Activated CD4-positive, alpha-beta T cell treated with anti-CD3 and anti-CD28 coated beads, Interleukin-2, Interleukin-4, amounts not matched to agents 100 ng/mL and 50 ng/mL, durations not matched to agents 16 hours and 8 hours (primary cell): ENCODE data around the gene DMXL2.
"Not testable (repeated sequence)": the region's sequence is repeated elsewhere in the genome, so short reads cannot be mapped to it uniquely, and the experiment has no call there.

ENCODE experiments used
- DNase-seq: peaks from one replicate; pipeline ENCODE4 v3.0.0-alpha.2; 2020; ENCODE audit warnings: low spot score

The DMXL2 gene, protein sequence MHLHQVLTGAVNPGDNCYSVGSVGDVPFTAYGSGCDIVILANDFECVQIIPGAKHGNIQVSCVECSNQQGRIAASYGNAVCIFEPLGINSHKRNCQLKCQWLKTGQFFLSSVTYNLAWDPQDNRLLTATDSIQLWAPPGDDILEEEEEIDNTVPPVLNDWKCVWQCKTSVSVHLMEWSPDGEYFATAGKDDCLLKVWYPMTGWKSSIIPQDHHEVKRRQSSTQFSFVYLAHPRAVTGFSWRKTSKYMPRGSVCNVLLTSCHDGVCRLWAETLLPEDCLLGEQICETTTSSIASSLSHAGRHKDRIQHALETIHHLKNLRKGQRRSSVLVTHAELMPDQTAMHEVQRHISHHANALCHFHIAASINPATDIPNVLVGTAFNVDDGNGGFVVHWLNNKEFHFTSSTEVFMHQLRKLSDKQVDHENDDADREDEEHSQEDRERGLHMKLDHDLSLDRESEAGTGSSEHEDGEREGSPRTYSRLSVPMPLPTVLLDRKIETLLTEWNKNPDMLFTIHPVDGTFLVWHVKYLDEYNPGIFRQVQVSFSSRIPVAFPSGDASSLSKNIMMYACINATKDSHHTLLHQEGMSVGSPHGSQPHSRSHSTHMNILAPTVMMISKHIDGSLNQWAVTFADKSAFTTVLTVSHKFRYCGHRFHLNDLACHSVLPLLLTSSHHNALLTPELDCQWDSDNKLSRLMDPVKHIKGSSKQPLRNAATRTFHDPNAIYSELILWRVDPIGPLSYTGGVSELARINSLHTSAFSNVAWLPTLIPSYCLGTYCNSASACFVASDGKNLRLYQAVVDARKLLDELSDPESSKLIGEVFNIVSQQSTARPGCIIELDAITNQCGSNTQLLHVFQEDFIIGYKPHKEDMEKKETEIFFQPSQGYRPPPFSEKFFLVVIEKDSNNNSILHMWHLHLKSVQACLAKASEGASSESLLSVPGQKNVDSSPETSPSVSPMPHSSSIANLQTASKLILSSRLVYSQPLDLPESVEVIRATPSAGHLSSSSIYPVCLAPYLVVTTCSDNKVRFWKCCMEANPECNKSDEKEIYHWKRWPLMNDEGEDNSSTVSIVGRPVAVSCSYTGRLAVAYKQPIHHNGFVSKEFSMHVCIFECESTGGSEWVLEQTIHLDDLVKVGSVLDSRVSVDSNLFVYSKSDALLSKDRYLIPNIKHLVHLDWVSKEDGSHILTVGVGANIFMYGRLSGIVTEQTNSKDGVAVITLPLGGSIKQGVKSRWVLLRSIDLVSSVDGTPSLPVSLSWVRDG (N-terminal part only)

DNA sequence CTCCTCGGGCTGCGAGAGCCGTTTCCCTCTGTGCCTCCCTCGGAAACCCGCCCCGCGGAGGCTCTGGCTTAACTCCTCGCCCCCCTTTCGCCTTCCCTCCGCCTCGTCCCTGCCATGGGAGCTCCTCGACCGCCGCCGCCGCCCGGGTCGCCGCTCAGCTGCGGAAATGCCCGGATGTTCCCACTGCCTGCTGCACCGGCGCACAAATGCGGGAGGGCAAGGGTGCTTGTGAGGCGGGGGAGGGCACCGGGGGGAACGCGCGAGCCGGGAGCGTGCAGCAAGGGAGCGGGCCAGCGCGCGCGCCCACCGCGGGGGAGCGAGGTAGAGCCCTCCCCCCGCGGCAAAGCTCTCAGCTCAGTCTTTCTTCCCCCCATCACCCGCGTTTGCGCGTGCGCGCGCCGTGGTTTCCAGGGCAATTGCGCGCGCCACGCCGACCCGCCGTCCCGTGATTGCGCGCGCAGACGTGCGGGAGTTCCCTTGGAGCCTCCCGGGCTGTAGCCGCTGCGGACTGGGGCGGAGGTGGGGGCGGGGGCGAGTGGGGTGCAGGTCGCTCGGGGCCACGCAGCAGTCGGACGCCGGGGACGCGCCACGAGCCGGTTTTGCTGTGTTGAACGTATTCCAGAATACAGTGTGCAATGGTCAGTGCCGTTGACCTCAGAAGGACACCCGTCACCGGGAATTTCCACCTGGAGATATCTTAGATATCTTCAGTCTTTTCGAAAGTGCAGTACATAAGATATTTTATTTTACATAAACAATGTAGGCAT lies at the start of gene DMXL2:
DMXL2 (minus strand) TSS at position 168 of the 767 bp plus-strand sequence. CDS start 226 bp downstream, outside the sequence.
- DNase-seq = peak; percentile 76

DNA sequence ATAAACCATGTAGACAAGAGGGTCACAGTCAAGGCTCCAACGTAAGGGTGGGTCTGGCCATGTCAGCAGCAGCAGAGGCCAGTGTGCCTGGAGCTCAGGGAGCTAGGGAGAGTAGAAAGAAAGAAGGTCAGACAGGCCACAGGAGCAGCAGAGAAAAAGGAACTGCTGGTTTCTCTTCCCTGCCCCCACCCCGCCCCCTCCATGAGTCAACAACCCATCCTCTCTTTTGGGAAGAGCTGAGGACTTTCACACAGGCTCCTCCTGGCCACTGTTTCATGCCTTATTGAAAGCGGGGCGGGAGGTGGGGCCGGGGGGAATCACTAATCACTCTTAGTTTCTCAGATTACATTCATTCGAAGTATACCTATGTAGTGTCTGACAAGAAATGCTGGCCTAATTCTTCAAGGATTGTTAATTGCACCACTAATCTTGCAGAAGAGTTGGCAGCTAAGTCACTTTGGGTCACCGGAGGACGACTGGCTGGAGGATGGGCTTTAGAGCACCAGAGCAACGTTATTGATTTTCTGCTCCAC lies 49.6 kb upstream of the DMXL2 start:
- no peak for DNase-seq

DNA sequence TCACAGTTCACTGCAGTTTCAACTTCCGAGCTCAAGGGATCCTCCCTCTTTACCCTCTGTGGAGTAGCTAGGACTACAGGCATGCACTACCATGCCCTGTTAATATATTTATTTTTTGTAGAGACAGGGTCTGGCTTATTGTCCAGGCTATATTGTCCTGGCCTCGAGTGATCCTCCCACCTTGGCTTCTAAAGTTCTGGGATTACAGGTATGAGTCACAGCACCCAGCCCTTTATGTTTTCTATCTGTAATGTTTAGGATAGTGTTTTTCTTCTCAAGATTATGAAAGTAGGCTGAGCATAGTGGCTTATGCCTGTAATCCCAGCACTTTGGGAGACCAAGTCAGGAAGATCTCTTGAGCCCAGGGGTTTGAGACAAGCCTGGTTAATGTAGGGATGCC lies 46.8 kb upstream of the DMXL2 start:
- DNase-seq = no peak

DNA sequence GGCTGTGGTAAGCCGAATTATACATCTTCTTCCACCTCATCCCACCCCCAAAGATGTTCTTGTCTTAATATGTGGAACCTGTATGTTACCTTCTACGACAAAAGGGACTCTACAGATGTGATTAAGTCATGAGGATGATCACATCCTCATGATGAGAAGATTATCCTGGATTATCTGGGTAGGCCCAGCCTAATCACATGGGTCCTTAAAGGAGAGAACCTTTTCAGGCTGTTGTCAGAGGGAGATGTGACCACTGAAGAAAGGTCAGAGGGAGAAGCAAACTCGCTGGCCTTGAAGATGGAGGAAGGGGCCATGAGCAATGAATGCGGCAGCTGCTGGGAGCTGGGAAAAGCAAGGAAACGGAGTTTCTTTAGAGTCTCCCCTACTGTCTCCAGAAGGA lies 45.9 kb upstream of the DMXL2 start:
- no peak for DNase-seq

DNA sequence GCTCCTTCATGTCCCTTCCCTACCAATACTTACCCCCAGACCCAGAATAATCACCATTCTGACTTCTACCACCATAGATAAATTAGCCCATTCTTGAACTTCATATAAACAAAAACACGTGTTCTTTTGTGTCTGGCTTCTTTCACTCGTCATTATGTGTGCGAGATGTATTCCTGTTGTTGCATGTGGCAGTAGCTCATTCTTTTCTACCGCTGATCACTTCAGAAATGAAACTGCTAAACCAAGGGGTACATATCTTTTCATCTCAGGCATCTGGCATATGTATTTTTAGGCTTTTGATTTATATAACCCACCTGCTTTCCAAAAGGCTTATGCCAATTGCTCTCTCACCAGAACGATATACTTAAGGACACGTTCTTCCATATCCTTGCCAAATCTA lies 44.9 kb upstream of the DMXL2 start:
- no peak for DNase-seq

DNA sequence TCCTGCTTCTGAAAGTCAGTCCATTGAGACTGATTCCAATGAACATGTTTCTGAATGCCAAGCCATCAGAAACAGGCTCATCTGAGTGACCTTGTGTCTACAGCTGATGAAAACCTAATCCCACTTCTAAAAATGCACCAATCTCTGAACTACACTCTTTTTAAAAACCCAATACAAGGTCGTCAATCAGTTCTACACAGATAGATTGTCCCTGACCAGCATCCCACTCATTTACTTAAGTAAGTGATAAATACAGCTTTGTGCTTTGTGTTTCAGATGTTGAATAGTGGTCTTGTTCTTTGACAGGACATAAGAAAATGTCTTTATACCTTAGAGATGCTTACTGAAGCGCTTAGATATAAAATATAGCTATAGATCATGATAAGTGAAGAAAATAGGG lies 38.5 kb upstream of the DMXL2 start:
- DNase-seq = no peak

DNA sequence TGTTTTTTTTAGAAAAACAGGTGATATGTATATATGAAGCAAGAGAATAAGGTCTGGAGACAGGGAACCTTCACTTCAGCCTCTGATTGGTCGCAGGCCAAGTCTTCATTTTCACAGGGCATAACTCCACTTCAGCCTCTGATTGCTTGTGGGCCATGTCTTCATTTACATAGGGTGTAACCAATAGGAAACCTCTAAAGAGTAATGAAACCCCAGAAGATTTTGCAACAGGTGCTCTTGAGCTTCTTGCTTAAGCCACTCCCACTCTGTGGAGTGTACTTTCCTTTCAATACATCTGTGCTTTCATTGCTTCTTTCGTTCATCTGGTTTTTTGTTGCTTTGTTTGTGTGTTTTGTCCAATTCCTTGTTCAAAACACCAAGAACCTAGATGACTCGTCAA lies 36.1 kb upstream of the DMXL2 start:
- DNase-seq = no peak

DNA sequence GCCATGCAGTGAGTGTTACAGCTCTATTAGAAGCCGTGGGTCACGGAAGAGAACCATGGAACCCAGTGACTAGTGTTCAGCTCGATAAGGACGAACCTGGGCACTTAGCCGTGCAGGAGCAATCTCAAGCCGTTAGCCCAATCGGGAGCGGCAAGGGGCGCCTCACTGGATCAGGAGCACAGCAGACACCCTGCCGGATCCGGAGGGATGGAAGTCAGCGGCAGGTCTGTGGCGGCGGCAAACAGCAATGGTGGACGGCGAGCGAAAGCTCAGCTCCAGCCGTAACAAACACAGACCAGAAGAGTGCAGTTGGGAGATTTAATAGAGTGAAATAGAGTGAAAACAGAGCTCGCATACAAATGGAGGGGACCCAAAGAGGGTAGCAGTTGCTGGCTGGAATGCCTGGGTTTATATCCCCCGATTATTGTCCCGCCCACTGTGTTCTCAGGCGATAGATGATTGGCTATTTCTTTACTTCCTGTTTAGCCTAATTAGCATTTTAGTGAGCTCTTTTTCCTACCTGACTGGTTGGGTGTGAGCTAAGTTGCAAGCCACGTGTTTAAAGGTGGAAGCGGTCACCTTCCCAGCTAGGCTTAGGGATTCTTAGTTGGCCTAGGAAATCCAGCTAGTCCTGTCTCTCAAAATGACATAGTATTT lies 33.0 kb upstream of the DMXL2 start:
- DNase-seq = not testable (repeated sequence)

DNA sequence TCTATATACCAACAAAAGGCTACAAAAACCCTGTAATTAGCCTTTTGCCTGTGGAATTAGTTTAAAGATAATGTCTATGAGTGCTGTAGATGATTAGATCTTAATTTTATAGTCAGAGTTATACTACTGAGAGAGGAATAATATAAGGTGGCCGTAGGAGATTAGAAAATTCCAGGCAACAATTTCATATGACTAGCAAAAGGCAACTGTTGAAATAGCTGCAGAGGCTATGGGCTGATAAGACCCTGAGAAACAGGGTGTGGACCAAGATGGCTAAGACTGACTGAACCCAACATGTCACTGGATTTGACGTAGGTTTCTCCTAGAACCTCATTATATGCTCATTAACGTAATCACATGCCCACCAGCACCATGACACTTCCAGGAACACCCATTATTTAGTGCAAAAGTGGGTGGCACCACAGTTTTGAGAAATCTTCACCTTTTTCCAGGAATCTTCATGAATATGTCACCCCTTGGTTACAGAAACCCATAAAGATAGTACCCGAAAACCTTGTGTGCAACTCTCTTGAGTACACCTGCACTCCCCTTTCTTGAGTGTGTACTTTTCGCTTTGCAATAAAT lies 29.6 kb upstream of the DMXL2 start:
- DNase-seq = no peak

DNA sequence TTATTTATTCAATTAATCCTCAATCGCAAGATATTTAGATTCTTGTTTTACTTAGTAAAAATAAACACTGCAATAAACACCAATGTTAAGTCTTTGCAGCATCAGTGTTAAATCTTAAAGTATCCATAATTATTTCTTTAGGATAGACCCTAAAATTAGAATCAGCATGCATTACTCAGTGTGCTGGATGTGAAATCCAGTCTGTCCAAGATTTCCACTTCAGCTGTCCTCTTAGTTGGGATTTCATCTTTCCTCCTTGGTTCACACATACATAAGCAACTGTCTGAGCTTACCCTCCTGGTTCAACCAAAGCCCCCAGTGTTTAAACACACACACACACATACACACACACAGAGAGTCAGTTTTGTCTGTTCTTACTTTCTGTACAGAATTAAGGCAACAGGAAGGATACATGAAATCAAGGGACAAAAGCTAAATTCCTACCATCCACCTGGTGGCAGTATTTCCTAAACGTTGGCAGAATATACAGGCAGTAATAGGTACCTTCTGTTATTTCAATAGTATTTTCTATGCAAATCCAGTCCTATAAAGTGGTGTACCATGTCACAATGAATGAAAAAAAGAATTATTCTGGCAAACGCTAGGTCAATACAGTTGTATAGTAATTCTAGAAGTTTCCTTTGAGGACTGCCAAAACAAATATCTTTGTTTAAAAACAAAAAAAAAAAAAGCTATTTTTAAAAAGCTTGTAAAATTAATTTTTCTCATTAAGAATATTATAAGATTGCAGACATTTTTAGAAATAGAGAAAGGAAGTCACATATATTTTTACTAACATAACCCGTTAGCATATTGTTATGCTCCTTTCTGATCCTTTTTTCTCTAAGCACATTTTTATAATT lies 27.3 kb upstream of the DMXL2 start:
- DNase-seq = peak; percentile 68

DNA sequence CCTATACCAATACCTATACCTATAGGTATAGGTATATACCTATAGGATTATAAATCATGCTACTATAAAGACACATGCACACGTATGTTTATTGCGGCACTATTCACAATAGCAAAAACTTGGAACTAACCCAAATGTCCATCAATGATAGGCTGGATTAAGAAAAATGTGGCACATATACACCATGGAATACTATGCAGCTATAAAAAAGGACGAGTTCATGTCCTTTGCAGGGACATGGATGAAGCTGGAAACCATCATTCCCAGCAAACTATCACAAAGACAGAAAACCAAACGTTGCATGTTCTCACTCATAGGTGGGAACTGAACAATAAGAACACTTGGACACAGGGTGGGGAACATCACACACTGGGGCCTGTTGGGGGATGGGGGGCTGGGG lies 26.1 kb upstream of the DMXL2 start:
- not testable (repeated sequence) for DNase-seq

DNA sequence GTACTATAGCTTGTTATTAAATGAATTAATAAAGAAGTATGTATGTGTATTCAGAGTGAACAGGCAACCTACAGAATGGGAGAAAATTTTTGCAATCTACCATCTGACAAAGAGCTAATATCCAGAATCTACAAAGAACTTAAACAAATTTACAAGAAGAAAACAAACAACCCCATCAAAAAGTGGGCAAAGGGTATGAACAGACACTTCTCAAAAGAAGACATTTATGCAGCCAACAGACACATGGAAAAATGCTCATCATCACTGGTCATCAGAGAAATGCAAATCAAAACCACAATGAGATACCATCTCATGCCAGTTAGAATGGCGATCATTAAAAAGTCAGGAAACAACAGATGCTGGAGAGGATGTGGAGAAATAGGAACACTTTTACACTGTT lies 25.5 kb upstream of the DMXL2 start:
- DNase-seq = not testable (repeated sequence)

DNA sequence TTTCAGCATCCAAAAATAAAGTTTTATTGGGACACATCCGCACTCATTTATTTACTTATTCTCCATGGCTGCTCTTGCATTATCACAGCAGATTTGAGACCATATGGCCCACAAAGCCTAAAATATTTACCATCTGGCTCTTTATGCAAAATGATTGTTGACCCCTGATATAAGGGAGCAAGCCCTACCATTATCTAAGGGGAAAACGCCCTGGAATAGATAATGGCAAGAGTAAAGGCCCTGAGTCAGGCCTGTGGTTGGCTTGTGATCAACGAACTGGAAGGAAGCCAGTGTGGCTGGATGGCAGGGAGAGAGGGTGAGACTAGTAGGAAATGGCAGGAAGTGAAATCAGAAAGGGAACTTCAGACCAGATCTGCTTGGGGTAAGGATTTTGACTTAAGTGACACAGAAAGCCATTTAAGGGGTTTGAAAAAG lies 24.6 kb upstream of the DMXL2 start:
- DNase-seq = no peak

DNA sequence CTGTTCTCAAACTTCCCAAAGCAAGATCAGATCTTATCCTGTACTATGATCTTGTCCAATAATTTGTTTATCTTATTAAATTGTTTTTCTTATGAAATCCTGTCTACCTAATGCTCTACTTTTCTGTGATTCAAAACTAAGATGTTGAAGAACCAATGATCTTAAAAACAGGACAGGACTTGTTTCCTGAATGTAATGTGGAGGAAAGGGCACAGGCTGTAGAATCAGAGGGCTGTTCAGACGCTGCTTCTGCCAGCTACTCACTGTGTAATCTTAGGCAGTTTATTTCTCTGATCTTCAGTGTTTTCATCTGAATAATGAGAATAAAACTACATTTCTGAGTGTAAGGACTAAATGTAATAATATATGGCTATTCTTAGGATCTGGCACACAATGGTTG lies 20.1 kb upstream of the DMXL2 start:
- no peak for DNase-seq

DNA sequence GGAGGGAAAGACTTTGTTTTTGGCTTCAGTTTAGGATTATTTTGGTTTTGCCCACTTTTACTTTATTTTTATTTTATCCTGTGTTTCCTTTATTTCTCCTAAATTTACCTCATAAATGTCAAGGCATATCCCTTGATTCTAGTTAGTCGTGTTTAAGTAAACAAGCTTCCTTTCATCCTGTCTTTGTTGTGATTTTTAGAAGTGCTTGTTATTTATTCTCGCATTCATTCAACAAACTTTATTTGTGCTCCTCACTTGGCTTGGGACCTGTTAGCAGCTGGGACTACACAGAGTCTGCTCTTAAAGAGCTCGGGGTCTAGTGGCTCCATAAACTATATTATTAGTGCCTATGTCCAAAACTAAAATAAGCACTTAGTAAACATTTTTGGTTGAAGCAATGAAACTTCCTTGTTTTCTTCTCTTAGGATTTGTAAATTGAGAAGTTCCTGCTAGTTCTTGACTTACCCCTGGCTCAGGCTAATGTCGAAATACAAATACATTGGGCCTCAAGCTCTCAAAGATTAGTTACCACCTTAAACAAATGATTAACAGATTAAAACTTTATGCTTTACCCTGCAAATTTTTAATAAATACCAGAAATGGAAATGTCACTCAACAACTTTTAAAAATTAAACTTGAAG lies 19.0 kb upstream of the DMXL2 start:
- no peak for DNase-seq

DNA sequence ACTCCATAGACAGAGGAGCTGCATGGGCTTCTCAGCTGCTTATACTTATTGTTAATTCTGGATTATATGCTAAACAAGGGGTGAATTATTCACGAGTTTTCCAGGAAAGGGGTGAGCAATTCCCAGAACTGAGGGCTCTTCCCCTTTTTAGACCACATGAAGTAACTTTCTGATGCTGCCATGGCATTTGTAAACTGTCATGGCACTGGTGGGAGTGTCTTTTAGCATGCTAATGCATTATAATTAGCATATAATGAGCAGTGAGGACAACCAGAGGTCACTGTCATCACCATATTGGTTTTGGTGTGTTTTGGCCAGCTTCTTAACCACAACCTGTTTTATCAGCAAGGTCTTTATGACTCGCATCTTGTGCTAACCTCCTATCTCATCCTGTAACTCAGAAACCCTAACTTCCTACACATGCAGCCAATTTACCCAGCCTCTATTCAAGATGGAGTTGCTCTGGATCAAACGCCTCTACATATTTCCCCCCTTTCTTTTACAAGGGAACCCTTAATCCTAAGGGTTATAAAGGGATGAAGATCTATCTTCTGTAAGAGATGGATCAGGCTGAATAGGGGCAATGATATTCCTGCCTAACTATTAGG lies 12.1 kb upstream of the DMXL2 start:
- no peak for DNase-seq

DNA sequence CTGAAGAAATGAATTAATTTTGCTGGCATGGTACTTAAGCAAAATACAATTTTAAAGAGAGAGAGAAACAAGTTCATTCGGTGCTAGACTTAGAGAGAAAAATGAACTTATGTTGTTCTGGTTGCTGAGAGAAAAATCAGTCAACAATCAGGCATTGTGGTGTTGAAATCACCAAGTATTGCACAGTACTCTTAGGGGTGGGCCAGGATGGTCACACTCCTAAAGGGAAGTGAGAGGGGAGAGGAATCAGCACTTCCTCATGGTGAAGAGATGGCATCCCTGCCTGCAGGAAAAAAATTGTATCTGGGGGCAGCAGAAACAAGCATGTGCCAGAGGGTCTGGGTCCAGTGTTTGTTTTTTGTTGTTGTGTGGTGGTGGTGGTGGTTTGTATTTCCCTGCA lies 7.0 kb upstream of the DMXL2 start:
- DNase-seq = no peak

DNA sequence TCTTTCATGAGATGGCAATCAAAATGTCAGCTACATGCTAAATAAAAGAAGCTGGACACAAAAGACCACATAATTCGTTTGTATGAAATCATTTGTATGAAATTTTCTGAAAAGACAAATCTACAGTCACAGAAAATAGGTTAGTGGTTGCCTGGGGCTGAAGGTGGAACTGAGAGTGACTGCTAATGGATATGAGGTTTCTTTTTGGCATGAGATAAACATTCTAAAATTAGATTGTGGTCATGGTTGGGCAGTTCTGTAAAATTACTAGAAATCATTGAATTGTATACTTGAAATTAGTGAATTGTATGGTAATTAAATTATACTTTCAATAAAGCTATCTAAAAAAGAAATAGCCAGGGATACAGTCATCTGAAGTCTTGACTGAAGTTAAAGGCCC lies 2.7 kb upstream of the DMXL2 start:
- no peak for DNase-seq
